Measurements from ENCODE around the gene PPP2R5D.
"Not testable (repeated sequence)": the region's sequence is repeated elsewhere in the genome, so short reads cannot be mapped to it uniquely, and the experiment has no call there.

The PPP2R5D gene

DNA sequence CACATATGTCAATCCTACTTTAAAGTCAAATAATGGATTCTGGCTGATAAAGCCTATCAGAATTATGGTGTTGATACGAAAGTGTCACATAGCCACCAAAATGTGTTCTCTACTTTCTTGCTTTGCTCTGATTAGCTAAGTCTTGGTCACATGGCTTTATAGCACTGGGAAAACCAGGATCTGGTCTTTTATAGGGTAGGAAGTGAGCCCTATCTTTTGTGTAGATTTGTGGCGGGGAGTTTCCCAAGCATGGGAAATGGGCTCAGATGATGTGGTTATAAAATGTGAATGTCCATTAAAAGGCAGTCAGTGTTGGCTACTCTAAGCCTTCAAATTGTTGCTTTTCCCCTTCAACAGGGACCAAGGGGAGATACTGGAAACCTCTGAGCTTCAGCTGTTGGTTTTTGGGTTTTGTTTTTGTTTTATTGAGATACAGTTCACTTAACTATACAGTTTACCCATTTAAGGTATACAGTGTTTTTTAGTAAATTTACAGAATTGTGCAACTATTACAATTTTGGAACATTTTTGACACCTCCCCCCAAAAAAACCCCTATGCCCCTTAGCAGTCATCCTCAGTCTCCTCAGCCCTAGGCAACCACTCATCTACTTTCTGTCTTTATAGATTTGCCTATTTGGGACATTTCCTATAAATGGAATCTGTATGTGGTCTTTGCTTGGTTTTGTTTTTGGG, 49.3 kb downstream of the PPP2R5D start:
- peak; percentile 32 for DNase-seq

DNA sequence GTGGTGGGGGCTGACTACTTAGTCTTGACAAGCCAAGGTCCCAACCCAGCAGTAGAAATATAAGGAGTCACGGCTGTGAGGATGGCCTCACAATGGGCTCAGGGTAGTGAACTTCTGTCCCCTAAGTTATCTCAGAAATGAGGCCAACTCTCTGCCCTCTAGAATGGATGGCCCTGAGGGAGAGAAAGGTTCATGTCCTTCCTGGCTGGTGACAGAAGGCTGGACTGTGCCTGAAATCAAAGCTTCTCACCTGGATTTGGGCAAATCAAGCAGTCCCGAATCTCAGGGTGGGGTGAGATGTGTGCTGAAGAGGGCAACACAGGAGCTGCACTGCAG, 49.8 kb downstream of the PPP2R5D start:
- no peak for DNase-seq

DNA sequence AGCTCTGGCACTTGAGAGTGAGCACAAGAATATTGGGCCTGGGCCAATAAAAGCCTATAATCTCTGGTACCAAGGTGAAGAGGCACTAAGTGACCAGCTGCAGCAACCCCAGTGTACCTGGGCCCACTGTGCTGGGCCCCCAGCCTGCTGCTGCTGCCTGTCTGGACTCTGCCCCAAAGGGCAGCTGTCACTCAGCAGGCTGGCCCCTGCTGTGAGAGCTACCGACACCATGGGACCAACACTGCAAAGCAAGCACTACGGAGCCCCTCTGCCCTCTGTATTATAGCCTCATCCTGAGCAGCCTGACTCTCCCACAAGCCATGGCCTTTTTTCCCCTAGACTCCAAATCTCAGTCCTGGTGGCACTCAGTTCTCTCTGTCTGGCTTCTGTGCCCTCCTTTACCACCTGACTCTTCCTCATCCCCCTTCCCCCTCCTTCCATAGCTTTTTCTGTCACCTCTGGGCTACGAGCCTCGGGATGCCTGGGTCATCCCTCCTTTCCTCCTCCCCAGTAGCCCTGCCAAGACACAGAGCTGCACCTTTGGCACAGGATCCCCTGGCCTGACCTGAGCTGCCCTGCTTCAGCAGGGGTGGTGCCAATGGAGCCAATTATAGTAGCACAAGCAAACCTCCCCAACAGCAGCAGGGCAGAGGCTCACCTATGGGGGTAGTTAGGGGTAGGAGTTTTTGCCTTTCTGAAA, 51.3 kb downstream of the PPP2R5D start:
- DNase-seq, result no peak

DNA sequence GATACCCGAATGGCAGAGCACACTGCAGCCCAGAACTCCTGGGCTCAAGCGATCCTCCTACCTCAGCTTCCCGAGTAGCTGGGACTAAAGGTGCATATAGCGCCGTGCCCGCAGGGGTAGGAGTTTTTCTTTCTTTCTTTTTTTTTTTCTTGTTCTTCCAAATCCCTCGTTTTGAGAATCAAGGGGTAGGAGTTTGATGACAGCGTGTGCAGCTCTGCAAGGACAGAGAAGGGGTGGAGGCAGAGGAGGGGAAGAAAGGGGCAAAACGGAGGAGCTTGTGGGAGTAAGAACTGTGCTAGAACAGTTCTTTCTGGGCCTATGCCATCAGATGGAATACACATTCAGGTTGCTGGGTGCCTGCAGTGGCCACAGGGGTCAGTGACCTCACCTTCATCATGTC, 52.3 kb downstream of the PPP2R5D start:
- no peak for DNase-seq

DNA sequence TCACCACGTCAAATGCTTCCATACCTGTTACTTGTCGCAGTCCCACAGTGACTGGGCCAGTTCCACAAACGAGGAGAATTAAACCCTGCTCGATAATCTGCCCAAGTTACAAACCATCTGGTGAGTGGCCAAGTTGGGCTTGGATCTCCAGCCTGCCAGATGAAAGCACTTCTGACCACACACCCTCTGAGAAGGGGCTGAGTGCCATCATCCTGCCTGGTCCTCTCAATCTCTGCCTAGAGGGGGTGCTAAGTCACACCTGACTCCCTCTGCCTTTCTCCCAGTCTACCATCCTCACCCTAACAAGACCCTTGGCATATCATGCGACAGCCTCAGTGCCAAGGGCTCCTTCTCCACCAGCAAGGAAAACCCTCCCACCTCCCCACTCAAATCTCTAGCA, 52.8 kb downstream of the PPP2R5D start:
- no peak for DNase-seq

DNA sequence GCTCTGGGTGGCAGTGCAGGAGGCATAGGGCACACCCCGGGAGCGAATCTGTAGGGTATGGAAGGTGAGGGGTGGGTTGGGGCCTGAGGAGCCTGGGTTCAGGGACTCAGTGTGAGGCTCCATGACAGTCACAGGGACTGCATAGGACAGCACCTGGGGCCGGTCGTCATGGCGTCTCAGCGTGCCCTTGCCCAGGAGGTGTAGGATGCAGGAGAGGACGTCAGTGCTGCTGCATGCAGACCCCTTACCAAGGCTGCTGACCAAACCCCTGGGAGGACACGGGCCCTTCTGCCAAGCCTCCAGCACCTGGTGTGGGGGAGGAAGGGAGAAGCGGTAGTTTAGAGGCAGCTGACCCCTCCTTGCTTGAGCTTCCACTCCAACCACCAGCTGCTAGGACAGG, 53.3 kb downstream of the PPP2R5D start:
- DNase-seq, result no peak

DNA sequence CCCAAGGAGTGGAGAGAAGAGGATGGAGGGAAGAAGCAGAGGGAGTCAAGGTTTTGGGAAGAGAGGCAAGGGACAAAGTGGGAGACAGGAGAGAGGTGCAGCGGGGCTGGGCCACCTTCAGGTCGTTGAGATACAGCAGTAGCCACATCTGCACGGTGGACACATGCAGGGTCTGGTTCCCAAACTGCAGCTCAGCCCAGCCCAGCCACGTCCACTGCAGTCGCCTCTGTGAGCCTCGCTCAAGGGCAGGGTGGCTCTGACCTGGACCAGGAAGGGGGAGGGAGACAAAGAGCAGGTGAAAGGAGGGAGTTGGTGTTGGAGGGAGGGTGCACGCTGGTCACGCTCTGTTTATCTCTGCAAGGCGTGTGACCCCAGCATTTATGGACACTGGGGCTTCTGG, 54.4 kb downstream of the PPP2R5D start:
- DNase-seq, result no peak

DNA sequence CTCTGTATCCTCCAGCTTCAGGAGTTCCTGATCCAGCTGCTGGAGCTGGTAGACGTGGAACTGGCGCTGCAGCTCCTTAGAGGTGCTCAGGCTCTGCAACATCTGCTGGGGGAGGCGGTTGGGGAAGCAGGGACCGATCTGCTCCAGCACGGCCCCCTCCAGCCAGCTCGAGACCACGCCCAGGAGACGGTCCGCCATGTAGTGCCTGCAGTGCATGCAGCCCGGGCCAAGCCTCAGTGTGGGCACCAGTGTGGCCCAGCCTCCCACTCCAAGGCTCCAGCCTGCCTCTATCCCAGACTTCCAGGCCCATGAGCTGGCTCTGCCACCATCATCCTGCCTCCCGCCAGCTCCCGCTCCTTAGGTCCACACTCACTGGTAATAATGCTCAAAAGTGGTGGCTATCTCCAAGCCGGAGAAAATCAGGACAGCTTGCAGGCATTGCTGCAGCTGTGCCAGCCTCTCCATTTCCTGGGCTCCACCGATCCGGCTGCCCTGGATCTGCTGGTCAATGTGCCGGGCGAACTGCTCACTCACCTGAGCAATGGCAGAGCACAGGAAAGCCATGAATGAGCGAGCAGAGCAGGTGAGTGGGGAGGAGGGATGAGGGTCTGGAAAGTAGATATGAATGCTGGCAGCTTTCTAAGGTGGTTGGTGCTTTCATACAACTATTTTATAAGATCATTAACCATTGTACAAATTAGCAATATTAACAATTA, 56.3 kb downstream of the PPP2R5D start:
- DNase-seq, result no peak

DNA sequence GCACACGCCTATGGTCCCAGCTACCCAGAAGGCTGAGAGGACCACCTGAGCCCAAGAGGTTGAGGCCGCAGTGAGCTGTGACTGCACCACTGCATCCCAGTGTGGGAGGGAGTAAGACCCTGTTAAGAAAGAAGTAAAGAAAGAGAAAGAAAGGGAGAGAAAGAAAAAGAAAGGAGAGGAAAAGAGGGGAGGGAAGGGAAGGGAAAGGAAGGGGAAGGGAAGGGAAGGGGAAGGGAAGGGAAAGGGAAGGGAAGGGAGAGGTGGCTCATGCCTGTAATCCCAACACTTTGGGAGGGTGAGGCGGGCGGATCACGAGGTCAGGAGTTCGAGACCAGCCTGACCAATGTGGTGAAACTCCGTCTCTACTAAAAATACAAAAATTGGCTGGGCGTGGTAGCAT, 57.1 kb downstream of the PPP2R5D start:
- DNase-seq, result not testable (repeated sequence)

DNA sequence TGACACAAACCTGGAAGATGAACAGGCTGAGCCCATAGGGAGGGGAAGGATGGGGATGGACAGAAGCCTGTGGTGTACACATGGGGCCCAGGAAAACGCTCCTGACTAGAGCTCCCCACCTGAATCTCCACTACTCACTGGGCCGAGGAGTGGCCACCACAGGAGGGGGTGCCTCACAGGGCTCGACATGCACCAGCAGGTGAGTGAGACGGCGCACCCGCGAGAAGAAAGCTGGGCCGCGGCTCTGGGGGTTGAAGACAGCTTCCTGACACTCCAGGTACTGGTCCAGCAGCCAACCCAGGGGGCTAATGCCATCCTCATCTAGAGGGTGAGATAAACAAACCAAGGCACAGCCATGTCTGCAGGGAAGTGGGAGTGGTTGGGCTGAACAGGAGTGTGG, 58.9 kb downstream of the PPP2R5D start:
- DNase-seq, result no peak

DNA sequence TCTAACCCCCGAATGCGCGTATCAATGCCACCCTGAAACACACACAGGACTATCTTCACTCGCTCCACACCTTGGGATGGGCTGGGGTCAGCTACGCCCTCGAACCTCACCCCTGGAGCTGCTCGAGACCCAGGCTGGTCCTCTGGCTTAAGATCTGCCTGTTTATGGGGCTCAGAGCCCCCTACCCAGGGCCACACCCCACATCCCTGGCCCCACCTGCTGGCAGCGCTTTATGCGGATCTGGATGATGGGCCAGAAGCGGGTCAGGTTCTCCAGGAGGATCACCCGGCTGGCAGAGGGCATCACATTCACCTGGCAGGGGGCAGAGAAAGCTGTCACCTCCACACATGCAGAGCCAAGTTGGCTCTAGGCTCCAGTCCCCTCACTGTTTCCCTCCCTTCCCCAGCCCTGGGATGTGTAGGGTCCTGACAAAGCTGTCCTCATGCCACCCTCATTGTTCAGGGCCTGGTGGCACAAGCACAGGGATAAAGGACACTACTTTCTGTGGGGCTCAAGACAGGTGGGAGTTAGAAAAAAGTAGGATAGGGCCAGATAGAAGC, 61.1 kb downstream of the PPP2R5D start:
- DNase-seq, result no peak

DNA sequence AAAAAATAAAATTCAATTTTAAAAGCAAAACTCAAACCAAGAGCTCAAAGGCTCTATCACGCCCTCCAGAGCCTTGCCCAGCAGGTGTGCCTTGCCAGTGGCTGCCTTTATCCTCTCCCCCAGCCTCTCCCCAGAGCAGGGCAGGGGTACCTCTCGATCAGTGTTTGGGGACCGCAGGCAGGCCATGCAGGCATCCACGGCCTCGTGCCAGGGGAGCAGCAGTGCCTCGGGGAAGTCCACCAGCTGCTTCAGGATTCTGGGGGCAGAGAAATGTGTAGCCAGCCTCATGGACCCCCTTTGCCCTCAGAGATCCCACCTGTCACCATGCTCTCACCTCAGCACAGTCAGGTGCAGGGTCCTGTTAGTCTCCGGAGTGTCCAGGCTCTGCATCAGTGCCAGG, 63.6 kb downstream of the PPP2R5D start:
- no peak for DNase-seq

DNA sequence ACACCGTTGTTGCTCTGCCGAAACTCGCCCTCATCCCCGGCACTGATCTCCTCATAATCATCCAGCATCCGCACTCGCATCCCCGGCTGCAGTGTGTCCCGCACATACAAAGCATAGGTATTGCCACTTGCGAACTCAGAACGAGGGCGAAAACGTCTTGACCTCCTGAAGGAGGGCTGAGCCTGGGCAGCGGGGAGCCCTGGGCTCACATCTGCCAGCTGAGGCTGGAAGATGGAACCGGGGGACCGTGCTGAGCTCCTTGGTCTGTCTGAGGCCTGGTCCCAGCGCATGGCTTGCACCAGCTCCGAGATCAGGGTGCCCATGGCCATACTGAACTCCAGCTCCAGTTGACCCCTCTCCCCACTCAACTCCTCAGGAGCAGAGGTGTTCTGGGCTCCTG, 66.6 kb downstream of the PPP2R5D start:
- no peak for DNase-seq

DNA sequence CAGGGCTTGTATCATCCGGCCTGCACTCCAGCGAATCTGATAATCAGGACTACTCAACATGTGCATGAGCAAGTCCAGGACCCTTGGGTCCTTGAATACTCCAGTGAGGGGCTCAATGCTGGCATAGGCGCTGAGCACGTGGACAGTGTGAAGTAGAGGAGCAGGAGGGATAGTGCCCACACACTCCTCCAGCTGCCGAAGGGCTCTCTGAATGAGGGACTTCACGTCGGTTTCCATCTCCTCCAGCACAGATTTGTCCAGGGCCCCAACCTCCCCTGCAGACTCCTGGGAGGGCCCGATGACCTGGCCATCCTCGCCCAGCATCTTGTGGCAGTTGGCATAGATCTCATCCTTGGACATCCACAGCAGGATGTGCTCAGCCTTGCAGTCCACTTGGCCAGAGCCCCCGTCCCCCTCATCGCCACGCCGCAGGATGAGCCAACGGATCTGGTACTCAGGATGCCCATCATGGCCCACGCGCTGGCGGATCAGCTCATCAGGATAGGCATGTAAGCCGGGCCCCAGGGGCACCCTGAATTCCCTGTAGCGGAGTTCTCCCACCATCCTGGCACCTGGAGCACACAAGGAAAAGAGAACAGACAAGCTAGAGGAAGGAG, 68.0 kb downstream of the PPP2R5D start:
- no peak for DNase-seq

DNA sequence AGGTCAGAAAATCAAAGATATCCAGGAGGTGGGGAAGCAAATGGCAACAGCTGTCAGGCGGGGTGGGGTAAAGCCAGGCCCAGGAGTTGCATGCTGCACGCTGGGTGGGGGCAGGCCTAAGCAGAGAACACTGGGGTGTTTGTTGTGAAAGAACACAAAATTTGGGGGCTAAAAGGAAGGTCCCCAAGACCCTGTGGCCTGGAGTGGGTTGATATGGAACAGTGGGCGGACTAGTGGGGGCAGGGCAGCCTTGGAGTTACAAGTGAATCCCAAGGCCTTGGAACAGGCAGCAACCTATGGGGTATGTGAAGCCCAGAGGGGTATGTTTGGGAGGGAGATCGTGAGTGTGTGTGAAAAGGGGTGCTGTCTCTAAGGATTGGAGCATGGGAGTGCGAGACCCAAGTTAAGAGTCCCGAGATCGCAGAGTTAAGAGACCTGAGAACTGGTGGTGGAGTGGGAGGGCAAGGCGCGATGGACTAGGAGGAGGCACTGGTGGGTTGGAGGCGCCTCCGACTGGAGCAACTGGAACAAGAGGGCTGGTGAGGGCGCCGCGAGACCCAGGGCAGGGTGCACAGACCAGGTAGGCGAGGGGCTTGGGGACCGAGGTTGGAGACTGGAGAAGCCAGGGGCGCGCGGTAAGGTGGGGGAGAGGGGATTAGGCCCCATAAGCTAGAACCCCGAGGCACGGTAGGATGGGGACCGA, 68.6 kb downstream of the PPP2R5D start:
- DNase-seq, result no peak

DNA sequence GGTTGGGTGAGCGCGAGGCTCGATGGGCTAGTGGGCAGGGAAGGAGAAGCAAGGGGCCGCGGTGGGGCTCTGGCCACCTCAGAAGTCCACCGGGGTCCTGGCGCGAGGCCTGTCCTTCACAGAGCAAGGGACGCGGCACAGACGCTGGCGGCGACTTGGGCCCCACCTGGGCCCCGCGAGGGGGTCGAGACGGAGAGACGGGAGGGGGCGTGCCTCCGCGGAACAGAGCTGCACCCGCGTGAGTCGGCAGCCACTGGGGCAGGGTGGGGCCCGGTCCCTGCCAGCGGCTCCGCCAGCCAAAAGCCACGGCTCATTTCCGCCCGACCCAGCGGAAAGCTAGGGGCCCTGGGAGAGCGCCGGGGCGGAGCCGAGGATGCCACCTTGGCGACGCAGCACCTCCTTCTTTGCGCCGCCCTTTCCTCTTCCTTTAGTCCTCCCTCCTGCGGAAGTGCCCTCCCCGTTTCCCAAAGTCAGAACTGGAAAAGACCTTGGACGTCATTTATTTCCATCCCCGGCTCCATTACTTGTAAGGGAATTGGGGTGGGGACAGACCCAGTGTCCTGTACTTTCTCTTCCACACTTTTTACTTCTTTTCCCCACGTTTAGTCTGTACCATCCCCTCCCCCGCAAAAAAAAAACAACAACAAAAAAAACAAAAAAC, 69.3 kb downstream of the PPP2R5D start, which contains the start of gene CUL7:
Gene CUL7, minus strand, starts transcription at position 307 of the 661 bp plus-strand sequence. CDS start 1,063 bp downstream, outside the sequence.
- peak; percentile 94 for DNase-seq

DNA sequence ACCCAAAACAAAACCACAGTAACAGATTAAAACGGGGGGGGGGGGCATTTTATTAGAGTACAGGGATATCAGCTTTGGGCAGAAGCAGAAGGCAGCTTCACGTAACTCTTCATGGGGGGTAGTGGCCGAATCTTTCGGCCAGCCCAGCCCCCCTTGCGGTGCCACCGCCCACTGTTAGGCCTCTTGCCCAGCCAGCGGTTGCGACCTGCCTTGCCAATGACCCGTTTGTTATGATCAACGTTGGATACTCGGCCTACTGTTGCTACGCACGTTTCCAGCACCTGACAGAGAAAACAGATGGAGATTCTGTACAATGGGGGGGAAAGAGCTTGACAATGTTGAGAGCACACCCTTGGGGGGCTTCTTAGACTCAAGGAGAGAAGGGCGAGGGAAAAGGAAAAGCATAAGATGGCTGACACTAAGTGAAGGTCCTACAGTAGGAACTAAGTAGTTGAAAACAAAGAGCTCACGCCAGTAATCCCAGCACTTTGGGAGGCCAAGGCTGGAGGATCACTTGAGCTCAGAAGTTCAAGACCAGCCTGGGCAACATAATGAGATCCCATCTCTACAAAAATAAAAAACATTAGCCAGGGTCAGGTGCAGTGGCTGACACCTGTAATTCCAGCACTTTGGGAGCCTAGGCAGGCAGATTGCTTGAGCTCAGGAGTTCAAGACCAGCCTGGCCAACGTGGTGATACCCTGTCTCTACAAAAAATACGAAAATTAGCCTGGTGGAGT, 70.0 kb downstream of the PPP2R5D start:
- DNase-seq, result no peak

DNA sequence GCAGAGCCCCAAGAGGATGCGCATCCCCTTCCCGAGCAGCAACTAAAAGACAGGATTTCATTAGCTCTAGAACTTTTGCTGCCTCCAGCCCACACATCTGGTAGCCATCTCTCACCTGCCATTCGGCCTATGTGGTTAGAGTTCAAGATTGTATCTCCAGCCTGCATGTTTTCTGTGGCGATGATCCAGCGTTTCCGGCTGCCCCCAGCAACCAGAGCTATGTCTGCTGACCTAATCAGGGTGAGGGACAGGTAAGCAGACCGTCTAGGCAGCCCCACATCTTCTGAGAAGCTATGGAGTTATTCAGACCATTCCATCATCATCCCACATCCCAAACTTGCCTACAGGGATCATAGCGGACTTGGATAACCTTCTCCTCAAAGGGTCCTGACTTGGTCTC, 71.6 kb downstream of the PPP2R5D start:
- no peak for DNase-seq

DNA sequence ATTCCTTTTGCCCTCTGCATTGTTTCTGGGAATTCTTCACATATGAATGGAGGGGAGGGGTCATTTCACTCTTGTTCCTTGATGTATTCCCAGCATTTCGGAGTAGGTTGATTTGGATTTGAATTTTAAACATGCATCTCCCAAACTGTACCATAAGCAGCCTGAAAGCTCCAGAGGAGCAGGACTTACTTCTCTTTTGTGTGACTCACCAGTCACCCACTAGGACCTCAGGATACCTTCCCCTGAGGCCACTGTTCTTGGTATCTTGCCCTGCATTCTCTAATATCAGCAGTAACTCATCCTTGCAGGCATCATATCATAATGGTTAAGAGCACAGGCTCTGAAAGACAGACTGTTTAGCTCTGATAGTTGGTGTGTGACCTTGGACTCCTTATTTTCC, 74.2 kb downstream of the PPP2R5D start:
- peak; percentile 27 for DNase-seq

DNA sequence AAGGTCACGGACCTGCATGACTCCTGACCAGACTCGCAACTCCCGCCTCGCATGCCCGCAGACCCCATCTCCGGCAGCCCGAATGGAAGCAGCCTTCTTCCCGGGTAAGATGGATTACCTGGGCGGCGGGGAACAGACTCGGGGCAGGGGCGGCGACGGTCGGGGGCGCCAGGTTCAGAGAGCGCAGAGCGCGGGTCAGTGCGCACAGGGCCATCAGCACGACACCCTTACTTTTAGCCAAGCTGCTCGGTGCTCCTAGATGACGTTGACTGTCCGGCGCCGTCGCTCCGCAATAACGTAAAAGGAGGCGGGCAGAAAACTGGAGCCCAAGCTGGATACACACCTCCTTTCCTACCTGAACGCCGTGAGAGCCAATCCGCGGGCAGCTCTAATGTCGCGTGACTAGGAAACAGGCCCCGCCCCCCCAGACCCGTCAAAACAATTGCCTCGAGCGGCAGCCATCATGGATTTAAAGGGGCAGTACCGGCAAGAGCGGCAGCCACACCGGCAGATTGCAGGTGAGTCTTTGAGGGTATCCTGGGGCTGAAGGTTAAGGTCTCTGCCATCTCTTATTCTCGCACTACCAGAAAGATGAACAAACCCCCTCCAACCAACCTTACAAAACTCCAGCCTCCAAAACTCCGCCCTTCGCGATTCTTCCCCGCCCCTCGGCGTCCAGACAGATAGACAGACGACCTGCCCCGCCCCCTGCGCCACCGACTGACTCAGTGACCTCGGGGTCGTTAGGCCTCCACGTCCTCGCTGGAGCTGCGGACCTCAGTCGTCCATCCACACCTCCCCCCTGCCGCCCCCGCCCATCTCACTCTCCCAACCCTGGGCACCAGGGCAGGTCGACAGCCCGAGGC, 75.0 kb downstream of the PPP2R5D start, which contains the start of the genes KLC4 and MRPL2:
Gene KLC4, plus strand, starts transcription at position 464 of the 866 bp plus-strand sequence. CDS start 1,705 bp downstream, outside the sequence.
Gene MRPL2, minus strand, starts transcription at position 267 of the 866 bp plus-strand sequence. Its CDS starts 53 bp downstream, at position 214.
- DNase-seq, result peak; percentile 99

Data from inflammatory macrophage treated with lipopolysaccharide for 4 hours (primary cell).